Activated T-cell treated with anti-CD3 and anti-CD28 coated beads for 24 hours (primary cell): ENCODE data around the gene GRK2.
"Not testable (repeated sequence)": the region's sequence is repeated elsewhere in the genome, so short reads cannot be mapped to it uniquely, and the experiment has no call there.

Experiments
- DNase-seq: peaks from one replicate; pipeline ENCODE4 v3.0.0-alpha.2; 2020; ENCODE audit warnings: low read depth

The GRK2 gene

DNA sequence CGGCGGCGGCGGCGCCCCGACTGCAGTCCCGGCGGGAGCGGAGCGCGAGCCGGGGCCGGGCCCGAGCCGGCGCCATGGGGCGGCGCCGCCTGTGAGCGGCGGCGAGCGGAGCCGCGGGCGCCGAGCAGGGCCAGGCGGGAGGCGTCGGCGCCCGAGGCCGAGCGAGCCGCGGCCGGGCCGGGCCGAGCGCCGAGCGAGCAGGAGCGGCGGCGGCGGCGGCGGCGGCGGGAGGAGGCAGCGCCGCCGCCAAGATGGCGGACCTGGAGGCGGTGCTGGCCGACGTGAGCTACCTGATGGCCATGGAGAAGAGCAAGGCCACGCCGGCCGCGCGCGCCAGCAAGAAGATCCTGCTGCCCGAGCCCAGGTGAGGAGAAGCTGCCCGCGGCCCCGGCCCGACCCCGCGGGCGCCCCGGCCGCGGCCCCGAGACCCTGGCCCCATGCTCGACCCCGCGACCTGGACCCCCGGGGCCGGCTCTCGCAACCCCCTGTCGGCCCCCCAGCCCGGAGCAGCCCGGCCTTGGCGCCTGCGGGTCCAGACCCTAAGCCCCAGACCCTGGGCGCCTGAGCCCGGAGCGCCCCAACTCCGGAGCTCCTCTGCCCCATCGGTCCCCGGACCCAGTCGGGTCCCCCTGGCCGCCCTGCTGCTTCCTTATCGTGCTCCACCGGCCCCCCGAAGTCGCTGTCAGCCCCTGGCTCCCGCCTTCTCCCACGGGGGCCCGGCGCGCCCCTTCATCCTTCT, at the start of gene GRK2:
TSS of gene GRK2 (plus strand) at position 25 of the 739 bp plus-strand sequence. CDS start at position 252, 227 bp downstream.
- DNase-seq, result no peak

DNA sequence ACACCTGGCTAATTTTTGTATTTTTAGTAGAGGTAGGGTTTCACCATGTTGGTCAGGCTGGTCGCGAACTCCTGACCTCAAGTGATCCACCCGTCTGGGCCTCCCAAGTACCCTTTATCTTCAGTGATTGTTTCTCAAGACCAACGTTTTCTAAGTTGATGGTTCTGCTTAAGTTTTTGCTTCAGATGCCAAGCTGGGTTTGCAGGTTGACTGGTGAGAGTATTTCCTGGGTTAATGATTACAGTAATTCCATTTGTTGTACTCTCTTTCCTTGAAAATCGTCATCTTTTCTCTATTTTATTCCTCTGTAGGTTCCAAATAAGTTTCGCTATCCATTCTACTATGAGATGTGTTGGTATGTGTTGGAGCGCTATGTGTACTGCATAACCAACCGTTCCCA, 38.5 kb upstream of the GRK2 start:
- DNase-seq, result no peak

GRCh38 chr11:67230406-67230805, 35.9 kb upstream of the GRK2 start:
- DNase-seq, result no peak

DNA sequence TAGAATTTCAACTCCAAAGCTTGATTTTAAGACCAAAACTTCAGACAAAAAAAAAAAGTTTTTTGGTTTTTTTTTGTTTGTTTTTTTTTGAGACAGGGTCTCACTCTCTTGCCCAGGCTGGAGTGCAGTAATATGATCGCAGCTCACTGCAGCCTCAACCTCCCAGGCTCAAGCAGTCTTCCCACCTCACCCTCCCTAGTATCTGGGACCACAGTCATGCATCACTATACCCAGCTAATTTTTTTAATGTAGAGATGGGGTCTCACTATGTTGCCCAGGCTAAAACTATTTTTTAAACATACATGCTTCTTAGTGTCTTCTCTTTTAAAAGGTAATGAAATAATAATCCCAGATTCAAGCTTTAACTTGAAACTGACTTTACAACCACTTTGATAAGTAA, 35.4 kb upstream of the GRK2 start:
- no peak for DNase-seq

GRCh38 chr11:67233584-67234190, 32.6 kb upstream of the GRK2 start:
- no peak for DNase-seq

DNA sequence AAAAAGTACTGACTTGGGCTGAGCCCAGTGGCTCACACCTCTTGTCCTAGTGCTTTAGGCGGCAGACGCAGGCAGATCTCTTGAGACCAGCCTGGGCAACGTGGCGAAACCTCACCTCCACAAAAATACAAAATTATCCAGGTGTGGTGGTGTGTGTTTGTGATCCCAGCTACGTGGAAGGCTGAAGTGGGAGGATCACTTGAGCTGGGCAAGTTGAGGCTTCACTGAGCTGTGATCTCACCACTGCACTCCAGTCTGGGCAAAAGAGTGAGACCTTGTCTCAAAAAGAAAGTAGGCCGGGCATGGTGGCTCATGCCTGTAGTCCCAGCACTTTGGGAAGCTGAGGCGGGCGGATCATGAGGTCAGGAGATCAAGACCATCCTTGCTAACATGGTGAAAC, 31.7 kb upstream of the GRK2 start:
- not testable (repeated sequence) for DNase-seq

- DNase-seq, result no peak
These were observed 28.7 kb upstream of the GRK2 start for GRCh38 chr11:67237574-67237973.

GRCh38 chr11:67238894-67239782, 27.1 kb upstream of the GRK2 start:
- no peak for DNase-seq

DNA sequence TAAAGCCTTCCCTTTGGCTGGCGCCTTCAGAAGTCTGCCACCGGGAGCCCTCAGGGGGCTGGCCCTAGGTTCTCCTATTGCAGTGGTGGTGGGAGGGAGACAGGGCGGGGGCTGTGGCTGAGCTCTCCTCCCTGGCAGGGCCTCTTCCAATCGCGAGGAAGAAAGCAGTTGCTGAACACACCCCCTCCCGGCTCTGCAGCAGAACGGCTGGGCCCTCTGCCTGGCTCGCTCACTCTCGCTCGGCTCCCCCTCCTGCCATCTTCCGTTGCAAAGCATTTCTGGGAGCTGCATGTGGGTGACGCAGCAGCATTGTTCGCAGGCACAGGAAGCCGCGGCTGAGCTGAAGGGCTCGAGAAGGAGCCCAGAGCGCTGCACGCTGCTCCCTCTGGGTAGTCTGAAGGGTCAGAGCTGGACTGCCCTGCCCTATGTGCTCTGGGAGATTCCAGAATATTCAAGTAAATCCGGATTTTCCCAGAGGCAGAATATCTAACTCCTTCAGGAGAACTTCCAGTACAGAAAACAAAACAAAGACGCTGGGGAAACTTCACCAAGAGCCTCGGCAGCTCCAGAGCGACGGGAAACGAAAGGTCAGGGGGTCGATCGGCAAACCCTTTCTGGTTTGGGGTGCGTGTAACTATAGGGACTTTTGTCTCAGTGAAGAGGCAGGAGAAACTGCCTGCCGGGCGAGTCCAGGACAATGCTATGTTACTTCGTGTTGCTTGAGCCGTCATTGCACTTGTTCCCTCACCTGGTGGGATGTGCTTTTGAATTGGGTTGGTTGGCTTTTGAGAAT, 26.3 kb upstream of the GRK2 start:
- DNase-seq, result peak; percentile 94

GRCh38 chr11:67240576-67241389, 25.5 kb upstream of the GRK2 start:
- peak; percentile 74 for DNase-seq

DNA sequence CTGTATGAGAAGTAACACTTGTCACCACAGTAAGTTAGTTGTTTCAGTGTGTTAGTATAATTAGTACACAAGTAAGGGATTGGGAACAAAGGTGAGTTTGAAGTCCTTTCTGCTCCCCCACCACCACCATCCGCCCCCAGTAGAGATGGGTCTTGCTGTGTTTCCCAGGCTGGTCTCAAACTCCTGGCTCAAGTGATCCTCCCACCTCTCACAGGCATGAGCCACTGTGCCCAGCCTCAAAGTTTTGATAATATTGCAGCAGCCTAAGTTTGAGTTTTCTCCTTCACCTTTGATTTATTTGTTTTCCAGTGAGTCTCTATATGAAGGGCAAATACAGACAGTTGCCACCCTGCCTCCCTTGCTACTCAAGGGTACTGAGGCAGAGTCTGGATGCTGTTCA, 23.7 kb upstream of the GRK2 start:
- DNase-seq, result no peak

DNA sequence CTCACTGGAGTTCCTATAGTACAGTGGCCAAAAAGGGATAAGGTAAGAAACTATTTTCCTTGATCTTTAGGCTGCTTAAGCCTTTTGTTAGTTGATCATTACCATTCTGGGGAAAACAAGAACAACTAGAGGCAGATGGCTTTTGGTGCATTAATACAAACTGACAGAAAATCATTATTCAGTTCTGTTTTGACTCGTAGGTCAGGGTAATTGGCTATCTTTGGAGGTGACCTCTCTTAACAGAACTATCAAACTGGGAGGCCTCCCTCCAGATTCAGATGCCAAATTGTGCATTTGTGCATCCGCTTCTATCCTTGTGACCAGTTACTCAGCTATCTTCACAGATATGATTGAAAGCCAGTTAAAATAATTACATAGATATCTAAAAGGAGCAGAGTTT, 23.2 kb upstream of the GRK2 start:
- DNase-seq, result no peak

GRCh38 chr11:67245046-67245445, 21.2 kb upstream of the GRK2 start:
- DNase-seq, result no peak

DNA sequence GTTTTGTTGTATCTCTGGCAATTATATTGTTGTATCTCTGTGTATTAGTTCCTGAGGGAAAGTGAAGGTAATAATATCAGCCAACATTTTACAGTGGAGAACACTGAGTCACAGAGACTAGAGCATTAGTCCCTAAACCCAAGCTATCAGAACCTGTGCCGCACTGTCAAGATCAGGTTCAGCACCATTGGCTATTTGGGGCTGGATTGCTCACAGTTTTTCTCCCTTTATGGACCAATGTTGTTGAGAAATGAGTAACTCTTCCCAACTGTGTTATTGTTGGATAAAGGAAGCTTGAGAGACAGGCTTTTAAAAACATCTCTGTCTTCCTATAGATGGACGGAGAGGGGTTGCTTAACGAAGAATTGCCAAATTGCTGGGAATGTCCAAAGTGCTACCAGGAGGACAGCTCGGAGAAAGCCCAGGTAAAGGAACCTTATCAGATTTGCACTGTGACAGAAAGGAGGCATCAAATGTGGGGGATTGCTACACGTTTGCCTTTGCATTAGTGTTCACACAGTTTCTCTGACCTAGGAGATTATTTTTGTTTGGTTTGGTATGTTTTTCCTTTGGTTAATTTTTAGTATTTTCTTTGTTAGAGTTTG, 18.2 kb upstream of the GRK2 start:
- DNase-seq, result no peak

DNA sequence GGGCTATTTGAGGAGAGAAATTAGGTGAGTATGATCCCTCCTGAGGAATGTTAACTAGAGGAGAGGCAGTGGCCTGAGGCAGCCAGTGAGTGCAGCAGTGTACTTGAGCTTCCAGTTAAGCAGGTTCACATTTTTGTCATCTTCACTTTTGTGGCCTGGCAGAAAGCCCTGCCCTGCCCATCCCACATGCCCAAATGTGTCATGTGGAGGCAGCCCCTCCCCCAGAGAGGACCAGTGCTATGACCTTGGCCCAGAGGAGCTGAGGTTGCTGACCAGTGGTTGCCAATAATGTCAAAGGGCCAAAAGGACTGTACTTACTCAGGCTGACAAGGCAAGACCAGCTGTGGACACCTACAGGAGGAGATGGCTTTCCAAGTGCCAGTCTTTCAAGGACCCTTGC, 17.6 kb upstream of the GRK2 start:
- no peak for DNase-seq

- DNase-seq, result no peak
These were observed 15.9 kb upstream of the GRK2 start for GRCh38 chr11:67250059-67251043.

DNA sequence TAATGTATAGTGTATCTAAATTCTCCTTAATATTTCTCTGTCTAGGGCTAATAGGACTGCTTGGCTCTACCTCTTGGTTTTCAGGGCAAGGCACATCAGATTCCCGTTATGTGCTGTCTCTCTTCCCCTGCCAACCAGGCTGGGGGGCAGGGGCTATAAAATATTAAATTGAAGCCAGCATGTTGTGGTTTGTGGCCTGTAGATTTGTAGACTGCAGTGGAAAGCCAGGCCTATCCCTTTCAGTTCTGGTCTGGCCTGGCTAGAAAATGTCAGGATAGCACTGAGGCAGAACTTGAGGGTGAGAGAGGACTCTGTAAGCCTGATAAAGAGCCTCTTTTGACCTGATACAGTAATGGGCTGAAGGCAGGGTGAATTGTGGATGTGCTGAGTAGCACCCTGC, 14.4 kb upstream of the GRK2 start:
- no peak for DNase-seq

DNA sequence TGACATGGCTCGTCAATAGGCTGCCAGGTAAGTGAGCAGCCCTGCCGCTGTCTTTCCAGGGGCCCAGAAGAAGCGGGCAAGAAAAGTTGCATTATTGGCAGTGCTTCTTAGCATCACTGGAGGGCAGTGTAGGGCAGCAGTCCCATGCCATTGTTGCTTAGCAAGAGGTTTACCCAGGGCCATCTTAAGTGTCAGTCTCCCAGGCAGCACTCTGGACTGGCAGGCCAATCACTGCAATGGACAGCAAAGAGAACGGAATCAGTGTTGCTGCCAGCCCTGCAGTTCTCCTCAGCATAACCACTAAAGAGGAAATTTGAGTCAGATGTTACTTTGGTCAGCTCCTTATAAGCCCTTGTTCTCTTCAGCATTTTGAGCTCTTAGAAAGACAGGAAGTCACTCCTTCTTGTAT, 13.4 kb upstream of the GRK2 start:
- DNase-seq, result no peak

DNA sequence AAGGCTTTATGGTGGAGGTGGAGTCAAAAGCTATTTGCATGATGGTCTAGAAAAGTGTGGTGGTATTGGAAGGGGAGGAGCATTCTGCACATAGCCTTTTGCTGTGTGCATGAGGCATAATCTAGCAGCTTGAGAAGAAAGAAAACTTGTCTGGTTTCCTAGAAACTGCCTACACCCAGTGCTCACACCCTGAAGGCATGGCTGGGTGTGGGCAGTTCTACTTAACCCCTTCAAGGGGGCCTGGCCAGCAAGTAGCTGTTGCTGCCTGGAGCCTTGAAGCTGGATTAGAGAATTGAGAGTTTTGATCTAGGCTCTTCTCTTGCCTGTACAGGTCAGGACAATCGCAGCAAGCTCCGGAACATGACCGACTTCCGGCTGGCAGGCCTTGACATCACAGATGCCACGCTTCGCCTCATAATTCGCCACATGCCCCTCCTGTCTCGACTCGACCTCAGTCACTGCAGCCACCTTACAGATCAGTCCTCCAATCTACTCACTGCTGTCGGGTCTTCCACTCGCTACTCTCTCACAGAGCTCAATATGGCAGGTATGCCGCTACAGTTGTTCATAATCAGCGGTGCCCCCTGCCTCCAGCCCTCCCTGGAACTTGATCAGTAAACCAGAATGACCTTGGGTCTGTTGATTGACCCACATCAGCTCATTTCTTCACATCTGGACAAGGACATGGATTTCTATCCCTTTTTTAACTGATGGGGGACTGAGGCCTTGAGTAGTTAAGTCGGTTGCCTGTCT, 12.2 kb upstream of the GRK2 start:
- DNase-seq, result no peak
